Measurements from ENCODE around the gene DCDC2. TPM values are rescaled to one million over a fixed set of nuclear protein-coding genes. Genes with fewer than 3 reads are reported as not detected.

The DCDC2 gene
- total RNA-seq, 4 donors from 2014 or later = not detected

- no peak for DNase-seq (ENCODE audit: low spot score in 2 of 2)
- Histone ChIP-seq H3K4me1 (no peaks in the 10 kb centered on the region), H3K9me3 (no peaks in the 10 kb centered on the region), H3K36me3 (no peaks in the 10 kb centered on the region), H3K27ac (no peak overlapping the region), H3K27me3 (no peaks in the 10 kb centered on the region), H3K4me3 (no peak overlapping the region)
- TF ChIP-seq CTCF (IDR thresholded peaks at IDR 0.05) (no peak), POLR2A (IDR thresholded peaks at IDR 0.05) (no peak)
Measured at GRCh38 chr6:24193364-24193763, 164.5 kb downstream of the DCDC2 start.

GRCh38 chr6:24191346-24191745 is 166.5 kb downstream of the DCDC2 start:
- TF ChIP-seq POLR2A (IDR thresholded peaks at IDR 0.05) (no peak), CTCF (IDR thresholded peaks at IDR 0.05) (no peak), EP300 (IDR thresholded peaks at IDR 0.05) (no peak)
- Histone ChIP-seq H3K9me3 (no peaks in the 10 kb centered on the region), H3K27ac (no peak overlapping the region), H3K4me3 (no peak overlapping the region), H3K27me3 (no peaks in the 10 kb centered on the region), H3K4me1 (no peaks in the 10 kb centered on the region), H3K36me3 (no peaks in the 10 kb centered on the region)
- WGBS, 2 donors = 41 to 43% methylated on average over 2 of the region's 2 CpGs
- DNase-seq (ENCODE audit: low spot score in 2 of 2) = no peak

GRCh38 chr6:24188578-24189080 is 169.2 kb downstream of the DCDC2 start:
- WGBS, 2 donors = 51 to 52% methylated on average over 8 of the region's 8 CpGs
- Histone ChIP-seq H3K36me3 (no peaks in the 10 kb centered on the region), H3K27ac (no peak overlapping the region), H3K4me3 (no peak overlapping the region), H3K27me3 (no peaks in the 10 kb centered on the region), H3K4me1 (no peaks in the 10 kb centered on the region), H3K9me3 (no peaks in the 10 kb centered on the region)
- no peak for DNase-seq (ENCODE audit: low spot score in 2 of 2)
- TF ChIP-seq CTCF (IDR thresholded peaks at IDR 0.05) (no peak), EP300 (IDR thresholded peaks at IDR 0.05) (no peak), POLR2A (IDR thresholded peaks at IDR 0.05) (no peak)

- no peak overlapping the region for H3K4me3 ChIP-seq
- no peaks in the 10 kb centered on the region for H3K36me3 ChIP-seq
- TF ChIP-seq POLR2A (IDR thresholded peaks at IDR 0.05) = no peak
- TF ChIP-seq CTCF (IDR thresholded peaks at IDR 0.05) = no peak
- no peak for TF ChIP-seq EP300 (IDR thresholded peaks at IDR 0.05)
- H3K27me3 ChIP-seq = no peaks in the 10 kb centered on the region
- H3K9me3 ChIP-seq = no peaks in the 10 kb centered on the region
- H3K27ac ChIP-seq = no peak overlapping the region
- no peaks in the 10 kb centered on the region for H3K4me1 ChIP-seq
- no peak for DNase-seq (ENCODE audit: low spot score in 2 of 2)
Measured at GRCh38 chr6:24187965-24188577, 169.8 kb downstream of the DCDC2 start.

GRCh38 chr6:24186349-24186748 is 171.5 kb downstream of the DCDC2 start:
- no peaks in the 10 kb centered on the region for H3K36me3 ChIP-seq
- no peaks in the 10 kb centered on the region for H3K27me3 ChIP-seq
- WGBS, 2 donors = 87 to 89% methylated on average over 7 of the region's 7 CpGs
- TF ChIP-seq CTCF (IDR thresholded peaks at IDR 0.05) = no peak
- TF ChIP-seq POLR2A (IDR thresholded peaks at IDR 0.05) = no peak
- no peaks in the 10 kb centered on the region for H3K4me1 ChIP-seq
- H3K4me3 ChIP-seq = no peak overlapping the region
- H3K9me3 ChIP-seq = no peaks in the 10 kb centered on the region
- no peak for DNase-seq (ENCODE audit: low spot score in 2 of 2)
- no peak overlapping the region for H3K27ac ChIP-seq

All from tibial nerve (tissue), 4 donors.